SK-N-SH (cell line): ENCODE data around the gene FABP3. TPM values are rescaled to one million over a fixed set of nuclear protein-coding genes. Genes with fewer than 3 reads are reported as not detected.
"Not testable (repeated sequence)": the region's sequence is repeated elsewhere in the genome, so short reads cannot be mapped to it uniquely, and the experiment has no call there.

Source experiments
- CTCF ChIA-PET: fragments of 300-600, 350-600 bp; formaldehyde crosslinking; extraction: SDS; loops from one replicate; lab custom pipeline; 2021; lab: Yijun Ruan, JAX
- POLR2A ChIA-PET: fragments of 350-600 bp; sonication (Branson Sonifier 250); formaldehyde crosslinking; extraction: SDS; loops from one replicate; lab custom pipeline; 2020; ENCODE audit warnings: antibody characterized with exemption, inconsistent platforms; lab: Yijun Ruan, JAX
- DNase-seq: peaks from one replicate; pipeline ENCODE4 v3.0.0; 2012
- H2AFZ ChIP-seq: fragments of 200-600 bp; sonication (generic); 2 replicates; pipeline ENCODE4 v1.8.1; 2016; ENCODE audit warnings: antibody characterized with exemption, mild to moderate bottlenecking, low read depth
- H3F3A ChIP-seq: fragments of 200-600 bp; sonication (generic); replicated peaks from 2 replicates; pipeline ENCODE3; 2016; ENCODE audit warnings: antibody characterized with exemption, mild to moderate bottlenecking; ENCODE audit not compliant: insufficient read depth
- H3K27ac ChIP-seq, 2 experiments: fragments of 200-500 bp in 1 of 2; fragments of 200-600 bp in 1 of 2; sonication (Bioruptor generic) in 1 of 2; sonication (generic), shearing (Covaris generic) in 1 of 2; 2 replicates each; pipeline versions ENCODE4 v1.5.1 to v1.6.1; 2014 to 2016; ENCODE audit warnings: low read depth in 2 of 2, inconsistent platforms in 1 of 2, low read length in 1 of 2, mild to moderate bottlenecking in 1 of 2, mixed read lengths in 1 of 2
- H3K27me3 ChIP-seq: fragments of 200-600 bp; sonication (generic), shearing (Covaris generic); 2 replicates; pipeline ENCODE4 v1.6.1; 2016; ENCODE audit warnings: mixed run types; ENCODE audit not compliant: insufficient read depth
- H3K36me3 ChIP-seq, 2 experiments: fragments of 200-500 bp in 1 of 2; fragments of 200-600 bp in 1 of 2; sonication (Bioruptor generic) in 1 of 2; sonication (generic) in 1 of 2; replicated peaks in 1 of 2; 2 replicates each; pipeline versions ENCODE3 to v1.5.1; 2014 to 2016; ENCODE audit warnings: low read length in 1 of 2, mild to moderate bottlenecking in 1 of 2; ENCODE audit not compliant: insufficient read depth in 2 of 2, control insufficient read depth in 1 of 2
- H3K4me1 ChIP-seq, 2 experiments: fragments of 200-500 bp in 1 of 2; fragments of 200-600 bp in 1 of 2; sonication (Bioruptor generic) in 1 of 2; sonication (generic), shearing (Covaris generic) in 1 of 2; 2 replicates each; pipeline versions ENCODE4 v1.5.1 to v1.6.1; 2014 to 2016; ENCODE audit warnings: low read depth in 1 of 2, low read length in 1 of 2, mixed run types in 1 of 2; ENCODE audit not compliant: insufficient read depth in 2 of 2, control insufficient read depth in 1 of 2
- H3K4me2 ChIP-seq: fragments of 200-600 bp; sonication (generic), shearing (Covaris generic); 2 replicates; pipeline ENCODE4 v1.6.1; 2017; ENCODE audit warnings: mixed run types
- H3K4me3 ChIP-seq, 2 experiments: fragments of 200-500 bp in 1 of 2; fragments of 200-600 bp in 1 of 2; sonication (Bioruptor generic) in 1 of 2; sonication (generic), shearing (Covaris generic) in 1 of 2; 2 replicates each; pipeline versions ENCODE4 v1.5.1 to v1.8.1; 2014 to 2016; ENCODE audit warnings: low read depth in 2 of 2, inconsistent platforms in 1 of 2, low read length in 1 of 2, mild to moderate bottlenecking in 1 of 2, mixed read lengths in 1 of 2, moderate library complexity in 1 of 2
- H3K79me2 ChIP-seq: fragments of 200-600 bp; sonication (generic); 2 replicates; pipeline ENCODE4 v1.8.1; 2017; ENCODE audit warnings: mild to moderate bottlenecking; ENCODE audit not compliant: insufficient read depth
- H3K9ac ChIP-seq: fragments of 200-600 bp; sonication (generic); 2 replicates; pipeline ENCODE4 v1.6.1; 2017; ENCODE audit warnings: mixed run types
- H3K9me2 ChIP-seq: fragments of 200-600 bp; sonication (generic); 2 replicates; pipeline ENCODE4 v1.6.1; 2017; ENCODE audit warnings: mixed run types
- H3K9me3 ChIP-seq: fragments of 200-600 bp; sonication (generic); 2 replicates; pipeline ENCODE4 v1.6.1; 2017; ENCODE audit warnings: mixed run types, mild to moderate bottlenecking, moderate library complexity
- H4K20me1 ChIP-seq: fragments of 200-600 bp; sonication (generic); 2 replicates; pipeline ENCODE4 v1.6.1; 2017; ENCODE audit warnings: mild to moderate bottlenecking, mixed run types; ENCODE audit not compliant: insufficient read depth
- CTCF ChIP-seq: fragments of 200-600 bp; sonication (generic); IDR thresholded peaks from 2 replicates; pipeline ENCODE4 v1.6.1; 2017; ENCODE audit warnings: antibody characterized with exemption, mild to moderate bottlenecking, moderate library complexity
- ELF1 ChIP-seq: IDR thresholded peaks from 2 replicates; pipeline ENCODE4 v1.4.0; 2012
- EZH2phosphoT487 ChIP-seq: fragments of 200-600 bp; sonication (generic); IDR thresholded peaks from 2 replicates; pipeline ENCODE4 v1.6.1; 2017; ENCODE audit warnings: low read depth, mixed run types, mild to moderate bottlenecking, antibody characterized with exemption, moderate library complexity, borderline replicate concordance
- GABPA ChIP-seq: IDR thresholded peaks from 2 replicates; pipeline ENCODE4 v1.4.0; 2012; ENCODE audit warnings: low read depth, mild to moderate bottlenecking
- NFIC ChIP-seq: IDR thresholded peaks from 2 replicates; pipeline ENCODE4 v1.4.0; 2012; ENCODE audit warnings: borderline replicate concordance
- NRF1 ChIP-seq: IDR thresholded peaks from 2 replicates; pipeline ENCODE4 v1.6.1; 2012; ENCODE audit warnings: low read depth, mild to moderate bottlenecking, low read length
- PBX3 ChIP-seq: IDR thresholded peaks from 2 replicates; pipeline ENCODE4; 2012
- SIN3A ChIP-seq: IDR thresholded peaks from 2 replicates; pipeline ENCODE4 v1.6.1; 2012; ENCODE audit warnings: low read depth, mild to moderate bottlenecking, low read length, moderate library complexity, borderline replicate concordance
- TAF1 ChIP-seq: IDR thresholded peaks from 2 replicates; pipeline ENCODE4 v1.6.1; 2012; ENCODE audit warnings: low read depth, mild to moderate bottlenecking, low read length, moderate library complexity, borderline replicate concordance
- USF1 ChIP-seq: IDR thresholded peaks from 2 replicates; pipeline ENCODE4 v1.4.0; 2012; ENCODE audit warnings: low read depth, borderline replicate concordance
- USF2 ChIP-seq: fragments of 150-350 bp; IDR thresholded peaks from 2 replicates; pipeline ENCODE4 v1.6.1; 2017; ENCODE audit warnings: antibody characterized with exemption, low read length, low read depth, borderline replicate concordance
- WGBS: methylation state at CpG from one replicate; pipeline ENCODE4 v1.1.6; 2017; ENCODE audit warnings: low lambda C conversion rate; 5-methylcytosine and 5-hydroxymethylcytosine counted together
- polyA plus RNA-seq, 3 experiments: library from polyadenylated mRNA; depleted of rRNA; stranded (reverse); fragments of >200 nt; gene quantifications; 2 replicates each; pipeline ENCODE4 v1.2.3, GENCODE V29; 2012

The FABP3 gene
- polyA plus RNA-seq, 1 of the 3 experiments (the other 2 are of a cell fraction): 0.08 TPM

GRCh38 chr1:31389616-31390015 lies 16.7 kb upstream of the FABP3 start:
- no peaks in the 10 kb centered on the region for H3K36me3 ChIP-seq
- H3K4me2 ChIP-seq: no peak overlapping the region
- H3K27me3 ChIP-seq: no peaks in the 10 kb centered on the region
- no peaks in the 10 kb centered on the region for H4K20me1 ChIP-seq
- no peaks in the 10 kb centered on the region for H3F3A ChIP-seq
- H3K9me2 ChIP-seq: no peaks in the 10 kb centered on the region
- no peak for DNase-seq
- H3K9ac ChIP-seq: no peak overlapping the region
- 86% methylated on average over 7 of the region's 7 CpGs for WGBS
- H3K79me2 ChIP-seq: no peaks in the 10 kb centered on the region
- POLR2A ChIA-PET: no interaction called here
- TF ChIP-seq SIN3A (no peak), USF2 (no peak), USF1 (no peak), GABPA (no peak), NRF1 (no peak), ELF1 (no peak), PBX3 (no peak)
- TF ChIP-seq, all 33 proteins: peak for 0
- no peak overlapping the region for H3K27ac ChIP-seq
- H3K9me3 ChIP-seq: no peaks in the 10 kb centered on the region
- no peak overlapping the region for H2AFZ ChIP-seq
- CTCF ChIA-PET: interaction anchor here (1.2 to 13.9 kb wide), 3 partner anchors 29 to 209 kb away, joined by 4 to 287 read pairs (median 11); partner anchors contain the start of gene SERINC2
- peaks cover 0 to 3% of the 10 kb centered on the region in 2 experiments; a peak in 1 of 4 replicates for H3K4me1 ChIP-seq
- no peak overlapping the region for H3K4me3 ChIP-seq

- Histone ChIP-seq H3K4me3 (no peak overlapping the region), H3K36me3 (no peaks in the 10 kb centered on the region), H3K4me1 (peaks cover 0 to 10% of the 10 kb centered on the region in 2 experiments; a peak in 1 of 4 replicates), H4K20me1 (no peaks in the 10 kb centered on the region), H3K9ac (no peak overlapping the region), H3K9me3 (no peaks in the 10 kb centered on the region), H3K9me2 (no peaks in the 10 kb centered on the region), H3K79me2 (no peaks in the 10 kb centered on the region), H3K4me2 (no peak overlapping the region), H3K27me3 (no peaks in the 10 kb centered on the region), H3K27ac (no peak overlapping the region), H2AFZ (no peak overlapping the region), H3F3A (no peaks in the 10 kb centered on the region)
- POLR2A ChIA-PET: no interaction called here
- TF ChIP-seq NFIC: no peak
- no peak for TF ChIP-seq NRF1
- no peak for TF ChIP-seq EZH2phosphoT487
- TF ChIP-seq TAF1: no peak
- no peak for TF ChIP-seq ELF1
- TF ChIP-seq CTCF: no peak
- DNase-seq: no peak
- CTCF ChIA-PET: interaction anchor here (0.8 to 13.9 kb wide), 2 partner anchors 31 to 162 kb away, joined by 3 to 287 read pairs; partner anchors contain the start of gene SERINC2
- WGBS: 73% methylated on average over 10 of the region's 10 CpGs
These were observed 14.7 kb upstream of the FABP3 start for GRCh38 chr1:31387612-31388011.

- H3K9ac ChIP-seq, H3K4me2 ChIP-seq, DNase-seq, H3K27ac ChIP-seq, H3K4me3 ChIP-seq, H3K27me3 ChIP-seq, H3K36me3 ChIP-seq, H4K20me1 ChIP-seq, H3F3A ChIP-seq, H3K9me3 ChIP-seq, H3K9me2 ChIP-seq, H2AFZ ChIP-seq, POLR2A ChIA-PET, H3K79me2 ChIP-seq: not testable (repeated sequence)
- WGBS: 58% methylated on average over 8 of the region's 8 CpGs
- H3K4me1 ChIP-seq: peaks cover 0 to 19% of the 10 kb centered on the region in 2 experiments; a peak in 1 of 4 replicates
- CTCF ChIA-PET: interaction anchor here (1.3 to 4.1 kb wide), 2 partner anchors 8 to 162 kb away, joined by 3 to 35 read pairs; no protein-coding TSS in a partner anchor
These were observed 13.8 kb upstream of the FABP3 start for GRCh38 chr1:31386576-31387243.
